ENCODE measurements around the gene SRC. TPM values are rescaled to one million over a fixed set of nuclear protein-coding genes. Genes with fewer than 3 reads are reported as not detected.
A peak's percentile ranks its signal among the peaks of the same experiment; 100 is the strongest.

Gene SRC
- total RNA-seq, 1 experiment from 2014 or later: 55.6 TPM

DNA sequence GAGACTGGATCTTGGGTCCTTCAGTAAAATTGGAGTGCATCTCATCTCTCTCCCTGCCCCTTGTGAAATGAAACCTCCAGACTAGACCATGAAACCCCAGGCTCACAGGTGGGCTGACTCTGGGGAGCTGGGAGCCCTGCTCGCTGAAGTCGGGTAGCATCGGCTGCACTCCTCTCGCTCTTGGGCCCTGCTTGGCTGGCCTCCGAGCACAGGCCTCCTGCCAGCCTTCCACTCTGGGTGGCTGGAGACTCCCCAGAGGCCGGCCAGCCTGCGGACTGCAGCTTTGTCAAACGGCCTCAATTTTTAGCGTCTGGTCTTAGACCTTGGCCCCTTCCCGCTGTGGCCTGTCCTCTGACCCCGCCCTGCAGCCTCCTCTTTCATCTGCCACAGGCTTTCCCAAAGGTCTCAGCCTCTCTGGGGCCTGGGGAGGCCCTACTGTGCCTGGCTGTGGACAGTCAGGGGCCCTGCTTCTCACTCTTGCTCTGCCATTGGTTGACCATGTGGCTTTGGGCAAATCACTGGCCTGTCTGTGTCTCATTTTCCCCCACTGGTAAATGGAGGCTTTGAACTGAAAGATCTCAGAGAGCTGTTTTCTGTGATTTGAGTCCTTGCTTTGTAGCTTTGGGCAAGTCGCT is 45.1 kb downstream of the SRC start:
- DNase-seq (no peak), ATAC-seq (no peak)
- no peak overlapping the region for H3K9ac ChIP-seq (ENCODE audit: low read length)
- TF ChIP-seq EZH2 (IDR thresholded peaks at IDR 0.05; ENCODE audit: low read length, unreplicated experiment) (no peak), EZH2phosphoT487 (IDR thresholded peaks at IDR 0.05; ENCODE audit: borderline replicate concordance, low read length) (no peak)
- TF ChIP-seq, protein P1, sequence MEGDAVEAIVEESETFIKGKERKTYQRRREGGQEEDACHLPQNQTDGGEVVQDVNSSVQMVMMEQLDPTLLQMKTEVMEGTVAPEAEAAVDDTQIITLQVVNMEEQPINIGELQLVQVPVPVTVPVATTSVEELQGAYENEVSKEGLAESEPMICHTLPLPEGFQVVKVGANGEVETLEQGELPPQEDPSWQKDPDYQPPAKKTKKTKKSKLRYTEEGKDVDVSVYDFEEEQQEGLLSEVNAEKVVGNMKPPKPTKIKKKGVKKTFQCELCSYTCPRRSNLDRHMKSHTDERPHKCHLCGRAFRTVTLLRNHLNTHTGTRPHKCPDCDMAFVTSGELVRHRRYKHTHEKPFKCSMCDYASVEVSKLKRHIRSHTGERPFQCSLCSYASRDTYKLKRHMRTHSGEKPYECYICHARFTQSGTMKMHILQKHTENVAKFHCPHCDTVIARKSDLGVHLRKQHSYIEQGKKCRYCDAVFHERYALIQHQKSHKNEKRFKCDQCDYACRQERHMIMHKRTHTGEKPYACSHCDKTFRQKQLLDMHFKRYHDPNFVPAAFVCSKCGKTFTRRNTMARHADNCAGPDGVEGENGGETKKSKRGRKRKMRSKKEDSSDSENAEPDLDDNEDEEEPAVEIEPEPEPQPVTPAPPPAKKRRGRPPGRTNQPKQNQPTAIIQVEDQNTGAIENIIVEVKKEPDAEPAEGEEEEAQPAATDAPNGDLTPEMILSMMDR (conservative IDR thresholded peaks at IDR 0.05; ENCODE audit: low read depth, low read length): no peak
- ChIA-PET CTCF (no interaction called here), POLR2A (ENCODE audit: unreplicated experiment) (no interaction called here)
- intact Hi-C loops (cut with micrococcal nuclease): no loop called here
- no peaks in the 10 kb centered on the region for H3K79me2 ChIP-seq (ENCODE audit: low read length)
- no TSS peak for BruUV-seq (replicated peaks)
- H3K4me1 ChIP-seq (ENCODE audit: insufficient read depth, low read length): no peaks in the 10 kb centered on the region
- peaks cover 16% of the 10 kb centered on the region for H3K36me3 ChIP-seq (ENCODE audit: low read depth, low read length)
- no peak overlapping the region for H3K4me3 ChIP-seq (ENCODE audit: low read length)
- H2AFZ ChIP-seq (ENCODE audit: low read length): no peak overlapping the region
- H4K20me1 ChIP-seq (ENCODE audit: low read length): no peaks in the 10 kb centered on the region
- no peak overlapping the region for H3K4me2 ChIP-seq (ENCODE audit: low read length)
- no peaks in the 10 kb centered on the region for H3K9me2 ChIP-seq (replicated peaks; ENCODE audit: low read length)
- no peaks in the 10 kb centered on the region for H3F3A ChIP-seq (ENCODE audit: low read length, unreplicated experiment)
- H3K9me3 ChIP-seq (ENCODE audit: low read length): no peaks in the 10 kb centered on the region
- no peak overlapping the region for H3K27ac ChIP-seq (ENCODE audit: low read length)
- H3K27me3 ChIP-seq (ENCODE audit: low read length): no peaks in the 10 kb centered on the region

DNA sequence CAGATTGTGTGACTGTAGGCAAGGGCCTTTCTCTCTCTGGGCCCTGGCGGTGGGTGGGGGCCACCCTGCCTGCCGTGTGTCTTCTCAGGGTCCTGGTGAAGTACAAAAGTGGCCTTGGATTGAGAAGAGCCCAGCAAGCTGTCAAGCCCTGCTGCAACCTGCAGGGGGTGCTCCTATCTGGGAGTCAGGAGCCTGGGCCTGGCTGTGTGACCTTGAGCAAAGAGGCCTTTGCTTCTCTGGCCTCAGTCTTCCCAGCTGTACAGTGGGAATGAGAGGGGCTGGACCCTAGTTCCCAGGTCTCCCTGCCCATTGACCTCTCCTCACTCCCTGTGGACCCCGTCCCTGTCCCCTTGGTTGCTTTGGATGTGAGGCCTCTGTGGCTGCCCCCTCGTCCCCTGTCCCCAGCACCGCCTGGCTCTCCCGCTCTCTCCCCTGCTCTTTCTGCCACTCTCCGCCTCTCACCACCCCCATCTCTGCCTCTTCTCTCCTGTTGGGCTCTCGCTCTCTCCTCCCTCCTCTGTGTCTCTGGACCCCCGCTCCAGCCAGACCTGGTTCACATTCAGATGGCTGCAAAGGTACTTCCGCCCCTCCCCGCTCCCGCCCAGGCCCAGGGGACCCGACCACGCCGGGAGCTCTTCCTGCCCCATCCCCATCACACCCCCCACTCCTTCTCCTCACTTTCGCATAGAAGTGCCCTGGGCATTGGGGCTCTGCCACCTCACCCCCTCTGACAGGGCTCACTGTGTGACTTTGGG is 46.7 kb downstream of the SRC start:
- H3K9me3 ChIP-seq (ENCODE audit: low read length): no peaks in the 10 kb centered on the region
- no peak overlapping the region for H2AFZ ChIP-seq (ENCODE audit: low read length)
- H3K79me2 ChIP-seq (ENCODE audit: low read length): no peaks in the 10 kb centered on the region
- H3K9ac ChIP-seq (ENCODE audit: low read length): no peak overlapping the region
- H3K4me2 ChIP-seq (ENCODE audit: low read length): no peak overlapping the region
- no peaks in the 10 kb centered on the region for H3K9me2 ChIP-seq (replicated peaks; ENCODE audit: low read length)
- CTCF ChIA-PET: no interaction called here
- TF ChIP-seq, protein P1 (conservative IDR thresholded peaks at IDR 0.05; ENCODE audit: low read depth, low read length): peak; percentile 57
- TF ChIP-seq EZH2phosphoT487 (IDR thresholded peaks at IDR 0.05; ENCODE audit: borderline replicate concordance, low read length) (no peak), EZH2 (IDR thresholded peaks at IDR 0.05; ENCODE audit: low read length, unreplicated experiment) (no peak)
- no peaks in the 10 kb centered on the region for H3K27me3 ChIP-seq (ENCODE audit: low read length)
- H3K27ac ChIP-seq (ENCODE audit: low read length): no peak overlapping the region
- H3F3A ChIP-seq (ENCODE audit: low read length, unreplicated experiment): no peaks in the 10 kb centered on the region
- peak; percentile 27 for DNase-seq
- H3K4me1 ChIP-seq (ENCODE audit: insufficient read depth, low read length): no peaks in the 10 kb centered on the region
- POLR2A ChIA-PET (ENCODE audit: unreplicated experiment): no interaction called here
- peaks cover 9% of the 10 kb centered on the region for H3K36me3 ChIP-seq (ENCODE audit: low read depth, low read length)
- intact Hi-C loops (cut with micrococcal nuclease): no loop called here
- H4K20me1 ChIP-seq (ENCODE audit: low read length): no peaks in the 10 kb centered on the region
- no peak; the same call in 1 of the 2 replicates for ATAC-seq
- no TSS peak for BruUV-seq (replicated peaks)
- no peak overlapping the region for H3K4me3 ChIP-seq (ENCODE audit: low read length)

Measured in PC-3 (cell line).